ENCODE results near the gene CARD9. TPM values are rescaled to one million over a fixed set of nuclear protein-coding genes. Genes with fewer than 3 reads are reported as not detected.

CARD9 gene
- polyA plus RNA-seq, 12 donors: 0.62 to 9.3 (median 1.0) TPM; not detected in 1

DNA sequence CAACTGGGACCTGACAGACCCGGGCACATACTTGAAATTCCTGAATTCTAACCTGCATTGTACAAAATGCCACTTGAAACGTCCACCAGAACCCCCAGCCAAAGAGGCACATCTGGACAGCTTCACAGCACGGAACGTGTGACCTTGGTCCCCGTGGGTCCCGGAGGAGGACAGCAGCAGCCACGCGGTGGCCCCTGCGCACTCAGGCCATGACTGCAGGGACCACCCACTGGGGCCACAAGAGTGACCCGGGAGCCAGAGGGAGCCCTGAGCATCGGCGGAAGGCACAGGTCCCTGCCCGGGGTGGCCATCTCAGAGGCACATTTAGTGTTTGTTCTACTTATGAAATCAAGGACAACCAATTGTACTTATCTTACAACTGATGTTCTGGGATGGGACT is 28.6 kb upstream of the CARD9 start:
- no peak for DNase-seq

DNA sequence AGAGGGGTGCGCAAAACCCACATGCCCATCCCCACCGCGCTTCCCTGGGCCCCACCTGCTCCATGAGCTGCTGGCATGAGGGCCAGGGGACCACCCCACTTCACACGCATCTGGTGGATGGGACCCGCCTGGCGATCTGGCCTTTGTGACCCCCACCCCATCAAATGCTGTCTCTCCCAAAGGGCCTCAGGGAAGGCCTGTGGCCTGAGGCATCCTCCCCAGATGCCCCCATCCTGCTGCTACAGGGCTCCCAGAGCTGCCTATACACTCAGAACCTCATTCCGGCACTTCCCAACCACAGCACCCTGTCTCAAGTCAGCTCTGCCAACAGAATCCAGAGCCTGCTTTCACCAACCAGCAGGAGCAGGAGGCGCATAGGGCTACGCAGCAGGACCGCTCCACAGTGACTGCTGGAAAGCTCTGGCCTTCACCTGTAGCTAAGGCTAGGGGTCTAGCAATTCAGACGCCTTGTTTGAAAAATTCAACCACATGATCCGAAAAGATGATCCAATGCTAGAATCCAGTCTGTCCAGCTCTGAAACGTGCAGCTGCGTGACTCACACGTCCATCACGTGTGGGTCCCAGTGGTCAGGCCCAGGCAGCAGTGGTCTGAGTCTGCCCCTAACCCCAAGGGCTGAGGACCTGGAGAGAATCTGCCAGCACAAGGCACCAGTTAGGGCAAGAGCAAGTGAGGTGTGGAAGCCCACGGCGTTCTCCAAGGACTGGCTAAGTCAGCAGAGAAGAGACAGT is 27.9 kb upstream of the CARD9 start:
- no peak for DNase-seq

DNA sequence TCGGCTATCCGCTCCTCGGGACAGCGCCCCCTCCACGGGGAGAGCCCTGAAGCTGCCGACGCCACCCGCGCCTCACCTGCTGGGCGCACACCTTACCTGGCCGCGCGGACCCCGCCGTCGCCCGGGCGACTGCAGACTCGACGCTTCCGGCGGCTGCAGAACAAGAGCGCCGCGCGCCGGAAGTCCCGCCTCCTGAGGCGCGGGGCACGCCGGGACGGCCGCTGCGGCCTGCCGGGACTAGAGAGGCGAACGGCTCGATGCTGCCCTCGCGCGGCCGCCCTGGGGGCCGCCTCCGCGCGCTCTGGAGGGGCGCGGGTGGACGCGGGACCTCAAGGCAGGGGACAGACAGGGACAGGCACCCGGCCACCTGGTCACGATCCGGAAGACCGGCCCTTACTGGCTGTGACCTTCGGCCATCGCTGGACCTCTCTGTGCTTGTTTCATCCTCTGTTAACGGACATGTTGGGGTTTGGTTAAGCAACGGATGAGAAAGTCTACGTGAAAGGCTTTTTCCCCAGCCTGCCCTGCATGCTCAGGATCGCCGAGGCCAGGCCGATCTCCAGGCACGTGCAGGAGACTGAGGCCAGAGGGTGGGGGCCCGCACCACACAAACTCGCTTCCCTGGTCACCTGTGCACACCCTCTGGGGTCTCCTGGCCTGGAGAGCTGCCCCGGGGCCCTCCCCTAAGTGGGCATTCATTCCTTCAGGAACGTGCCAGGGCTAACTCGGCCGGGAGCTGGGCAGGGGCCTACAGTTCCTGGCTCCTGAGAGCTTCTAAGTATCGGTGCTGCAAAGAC is 26.8 kb upstream of the CARD9 start, which contains the start of gene SNAPC4:
Gene SNAPC4, minus strand, starts transcription at position 133 of the 797 bp plus-strand sequence. CDS start 1,742 bp downstream, outside the sequence.
- DNase-seq: peak; percentile 86

DNA sequence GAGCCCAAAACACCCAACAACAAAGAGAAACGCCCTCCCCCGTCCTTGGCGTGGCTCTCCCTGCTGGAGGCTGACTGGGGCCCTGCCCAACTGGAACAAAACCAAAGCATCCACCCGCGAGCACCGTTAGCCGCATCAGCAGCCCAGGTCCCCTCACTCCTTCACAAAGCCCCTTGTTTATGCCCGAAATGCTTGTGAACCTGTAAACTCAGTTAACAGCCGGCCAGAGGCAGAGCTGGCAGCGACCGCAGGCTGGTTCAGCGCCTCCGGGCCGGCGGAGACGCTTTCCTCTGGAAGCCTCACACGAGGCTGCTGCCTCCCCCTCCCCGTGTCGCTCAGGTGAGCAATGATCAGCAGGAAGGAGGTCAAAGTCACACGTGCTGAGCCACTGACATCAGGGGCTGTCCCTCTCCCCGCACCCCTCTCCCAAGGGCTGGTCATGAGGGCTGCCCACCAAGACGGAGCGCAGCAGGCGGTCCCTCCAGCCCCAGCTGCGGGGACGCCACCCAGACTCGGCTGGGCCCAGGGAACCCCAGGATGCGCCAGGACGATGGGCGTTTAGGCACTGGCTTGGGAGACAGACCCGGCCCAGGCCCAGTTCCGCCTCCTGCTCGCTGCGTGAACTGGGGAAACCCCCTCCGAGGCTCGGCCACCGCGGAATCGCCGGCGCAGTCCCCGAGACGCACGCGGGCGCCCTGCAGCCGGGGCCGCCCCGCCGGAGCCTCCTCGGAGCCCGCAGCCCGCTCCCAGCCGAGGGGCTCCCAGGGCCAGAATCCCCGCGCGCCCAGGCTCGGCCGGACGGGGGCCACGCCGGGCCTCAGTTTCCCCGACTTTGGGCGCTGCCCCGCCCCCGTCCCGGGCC is 25.9 kb upstream of the CARD9 start:
- no peak for DNase-seq

- no peak for DNase-seq
Measured at GRCh38 chr9:136398286-136398685, 24.8 kb upstream of the CARD9 start.

GRCh38 chr9:136397643-136398042 is 24.2 kb upstream of the CARD9 start:
- DNase-seq: no peak

- no peak for DNase-seq
Measured at GRCh38 chr9:136396219-136396515, 22.7 kb upstream of the CARD9 start.

GRCh38 chr9:136395345-136396218 is 22.1 kb upstream of the CARD9 start:
- DNase-seq: no peak

DNA sequence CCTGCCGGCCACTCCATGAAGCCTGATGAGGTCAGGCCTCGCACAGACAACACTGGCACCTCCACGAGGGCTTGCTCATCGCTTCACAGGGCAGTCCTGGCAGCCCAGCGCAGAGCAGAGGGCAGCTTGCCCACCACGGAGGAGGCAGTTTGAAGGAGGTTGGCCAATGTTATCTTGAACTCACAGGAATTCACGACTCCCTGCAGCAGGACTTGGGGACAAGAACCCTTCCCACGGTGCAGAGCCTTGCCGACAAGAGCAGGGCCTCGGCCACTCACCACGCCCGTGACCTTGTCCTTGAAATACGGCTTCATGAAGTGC is 21.5 kb upstream of the CARD9 start:
- no peak for DNase-seq

GRCh38 chr9:136394312-136395019 is 21.0 kb upstream of the CARD9 start:
- no peak for DNase-seq

DNA sequence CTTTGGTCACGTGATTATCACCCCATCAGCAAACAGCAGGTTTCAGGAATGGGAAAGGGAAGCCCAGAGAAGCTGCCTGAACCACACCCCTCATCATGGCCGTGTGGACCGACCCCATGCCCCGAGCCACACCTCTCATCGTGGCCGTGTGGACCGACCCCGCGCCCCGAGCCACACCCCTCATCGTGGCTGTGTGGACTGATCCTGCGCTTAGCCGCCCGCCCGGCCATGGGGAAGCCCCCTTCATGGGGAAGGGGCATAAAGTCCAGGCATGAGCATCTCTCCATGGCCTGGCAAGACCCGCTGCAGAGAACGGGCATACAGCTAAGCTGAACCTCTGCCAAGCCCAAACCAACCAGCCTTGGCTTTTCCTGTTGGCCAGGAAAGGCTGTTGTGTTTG is 20.1 kb upstream of the CARD9 start:
- no peak for DNase-seq

GRCh38 chr9:136392538-136393449 is 19.3 kb upstream of the CARD9 start:
- no peak for DNase-seq

DNA sequence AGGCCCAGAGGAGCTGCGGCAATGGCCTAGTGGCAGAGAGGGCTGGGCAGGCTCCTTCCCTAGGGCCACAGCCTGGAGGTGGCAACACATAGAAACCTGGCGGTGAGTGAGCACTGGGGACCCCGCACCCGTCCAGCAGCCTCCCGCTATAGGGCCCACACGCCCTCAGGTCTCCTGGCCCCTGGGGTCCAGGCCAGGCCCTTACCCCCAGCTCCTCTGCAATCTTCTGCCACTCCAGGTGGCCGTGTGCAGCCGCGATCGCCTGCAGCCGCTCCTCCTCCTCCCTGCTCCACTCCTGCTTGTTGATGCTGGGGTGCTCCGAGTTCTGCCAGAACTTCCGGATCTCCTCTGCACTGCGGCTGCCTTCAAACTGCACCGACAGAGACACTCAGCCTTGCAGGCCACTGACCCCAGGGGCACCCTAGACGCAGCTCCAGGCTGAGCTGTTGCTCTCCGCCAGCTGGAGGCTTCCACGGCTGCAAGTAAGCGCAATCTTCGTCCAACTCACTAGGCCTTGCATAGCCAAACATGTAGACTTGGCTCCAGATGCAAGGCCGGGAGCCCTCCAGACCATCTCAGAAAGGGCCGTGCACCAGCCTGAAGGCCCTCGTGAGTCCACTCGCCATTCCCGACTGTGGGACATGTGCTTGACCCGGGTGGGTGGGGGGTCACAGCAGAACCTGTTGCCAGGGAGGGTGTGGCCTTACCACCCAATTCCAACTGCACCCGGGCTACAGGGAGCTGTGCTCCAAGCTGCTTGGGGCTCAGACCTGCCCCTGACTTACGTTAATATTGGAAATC is 18.5 kb upstream of the CARD9 start:
- DNase-seq: no peak

DNA sequence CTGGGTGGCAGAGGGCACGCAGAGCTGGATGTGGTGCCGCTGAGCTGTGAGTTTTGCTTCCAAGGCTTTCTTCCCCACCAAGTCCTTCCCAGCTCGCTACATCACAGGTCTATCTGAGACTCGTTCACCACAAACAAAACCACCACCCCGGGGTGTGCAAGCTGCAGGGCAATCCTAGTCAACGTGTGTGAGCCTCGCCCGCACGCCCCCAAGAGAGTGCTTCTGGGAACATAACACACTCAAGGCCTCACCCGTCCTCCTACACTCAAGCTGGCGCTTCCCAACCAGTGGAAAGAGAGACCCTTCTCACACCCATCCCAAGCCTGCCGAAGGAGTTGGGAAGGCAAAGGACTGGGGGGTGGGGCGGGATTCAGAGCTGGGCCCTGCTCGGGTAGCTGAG is 15.9 kb upstream of the CARD9 start:
- DNase-seq: no peak

DNA sequence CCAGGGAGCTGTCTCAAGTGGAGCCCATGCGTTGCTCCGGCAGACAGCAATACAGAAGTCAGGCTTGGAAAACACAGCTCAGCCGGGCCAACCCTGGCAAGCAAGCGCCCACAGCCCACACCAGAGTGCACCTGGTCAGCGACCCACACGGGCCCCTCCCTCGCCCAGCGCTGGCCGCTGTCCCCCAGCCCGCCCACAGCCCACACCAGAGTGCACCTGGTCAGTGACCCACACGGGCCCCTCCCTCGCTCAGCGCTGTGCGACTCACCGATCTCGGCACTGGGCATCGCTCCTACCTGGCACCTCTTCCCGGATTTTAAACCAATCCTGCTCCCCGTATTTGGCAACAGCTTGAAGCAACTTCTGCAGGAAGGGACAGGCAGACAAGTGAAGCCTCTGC is 13.7 kb upstream of the CARD9 start:
- DNase-seq: no peak

DNA sequence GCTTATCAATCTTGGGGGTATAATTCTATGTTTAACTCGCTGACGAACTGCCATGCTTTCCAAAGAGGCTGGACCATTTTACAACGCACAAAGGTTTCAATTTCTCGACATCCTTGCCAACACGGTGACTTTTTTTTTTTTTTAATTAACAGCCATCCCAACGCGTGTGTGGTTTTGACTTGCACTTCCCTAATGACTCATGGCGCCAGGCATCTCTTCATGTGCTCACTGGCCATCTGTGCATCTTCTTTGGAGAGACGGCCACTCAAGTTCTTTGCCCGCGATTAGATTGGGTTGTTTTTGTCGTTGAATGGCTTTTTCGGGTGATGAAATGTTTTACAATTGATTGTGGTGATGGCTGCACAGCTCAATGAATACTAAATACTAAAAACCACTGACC is 12.5 kb upstream of the CARD9 start:
- no peak for DNase-seq

DNA sequence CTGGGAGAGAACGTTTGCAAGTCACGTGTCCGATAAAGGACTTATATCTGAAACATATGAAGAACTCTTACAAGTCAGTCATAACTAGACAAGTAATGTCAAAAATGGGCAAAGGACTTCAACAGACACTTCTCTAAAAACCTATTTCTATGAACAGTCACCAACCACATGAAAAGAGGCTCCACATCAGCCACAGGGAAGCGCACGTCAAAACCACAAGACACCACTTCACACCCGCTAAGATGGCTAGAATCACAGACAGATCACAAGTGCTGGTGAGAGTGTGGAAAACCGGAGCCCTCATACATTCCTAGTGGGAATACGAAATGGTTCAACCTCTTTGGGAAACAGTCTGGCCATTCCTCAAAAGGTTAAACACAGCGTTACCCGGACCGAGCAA is 11.5 kb upstream of the CARD9 start:
- DNase-seq: no peak

GRCh38 chr9:136383436-136383835 is 10.0 kb upstream of the CARD9 start:
- no peak for DNase-seq

GRCh38 chr9:136381966-136382513 is 8.6 kb upstream of the CARD9 start:
- no peak for DNase-seq
